Activated CD4-positive, CD25-positive, alpha-beta regulatory T cell treated with anti-CD3 and anti-CD28 coated beads, Interleukin-2, amount 50 U/mL, for 72 hours (primary cell): ENCODE data around the gene PSMB7.

Experiments used
- DNase-seq: peaks from one replicate; pipeline ENCODE4 v3.0.0; 2021

The PSMB7 gene

GRCh38 chr9:124377551-124378406 is 37.5 kb downstream of the PSMB7 start:
- DNase-seq, result no peak

GRCh38 chr9:124376329-124376728 is 38.9 kb downstream of the PSMB7 start:
- DNase-seq, result no peak

- DNase-seq, result no peak
Measured at GRCh38 chr9:124375726-124376125, 39.5 kb downstream of the PSMB7 start.

- no peak for DNase-seq
Measured at GRCh38 chr9:124373851-124374250, 41.4 kb downstream of the PSMB7 start.

- DNase-seq, result no peak
Measured at GRCh38 chr9:124373386-124373785, 41.9 kb downstream of the PSMB7 start.

GRCh38 chr9:124372038-124372437 is 43.2 kb downstream of the PSMB7 start:
- no peak for DNase-seq

- no peak for DNase-seq
Measured at GRCh38 chr9:124370896-124371582, 44.2 kb downstream of the PSMB7 start.

- no peak for DNase-seq
Measured at GRCh38 chr9:124369231-124369797, 45.9 kb downstream of the PSMB7 start.

GRCh38 chr9:124368692-124369091 is 46.5 kb downstream of the PSMB7 start:
- no peak for DNase-seq

- no peak for DNase-seq
Measured at GRCh38 chr9:124366476-124367220, 48.6 kb downstream of the PSMB7 start.

- no peak for DNase-seq
Measured at GRCh38 chr9:124365036-124365435, 50.2 kb downstream of the PSMB7 start.

GRCh38 chr9:124364141-124364540 is 51.1 kb downstream of the PSMB7 start:
- DNase-seq, result no peak

GRCh38 chr9:124363326-124364096 is 51.7 kb downstream of the PSMB7 start:
- no peak for DNase-seq

- DNase-seq, result no peak
Measured at GRCh38 chr9:124361128-124361527, 54.1 kb downstream of the PSMB7 start.

GRCh38 chr9:124359855-124360678 is 55.2 kb downstream of the PSMB7 start:
- DNase-seq, result no peak

- no peak for DNase-seq
Measured at GRCh38 chr9:124359426-124359825, 55.8 kb downstream of the PSMB7 start.

- DNase-seq, result no peak
Measured at GRCh38 chr9:124358631-124359030, 56.6 kb downstream of the PSMB7 start.

- DNase-seq, result no peak
Measured at GRCh38 chr9:124357721-124358361, 57.4 kb downstream of the PSMB7 start.

GRCh38 chr9:124356745-124357390 is 58.4 kb downstream of the PSMB7 start:
- no peak for DNase-seq
